ENCODE data around the gene DDX50. TPM values are rescaled to one million over a fixed set of nuclear protein-coding genes. Genes with fewer than 3 reads are reported as not detected.

Gene DDX50
- total RNA-seq, 6 experiments from 2014 or later = 7.4 to 12.4 (median 11.2) TPM

GRCh38 chr10:68957284-68957615 is 56.1 kb downstream of the DDX50 start:
- Histone ChIP-seq H3K36me3 (peaks cover 0 to 23% (median 5%) of the 10 kb centered on the region in 4 donors), H3K4me3 (peak overlapping the region; percentile 95 to 99 (median 95)), H3K9me3 (no peaks in the 10 kb centered on the region), H3K27me3 (no peaks in the 10 kb centered on the region), H3K4me1 (peaks cover 0 to 21% (median 8%) of the 10 kb centered on the region in 4 donors), H3K27ac (peak overlapping the region; percentile 64 to 90 (median 78))
- DNase-seq (no peak), ATAC-seq (no peak)
- 23% methylated on average over 7 of the region's 7 CpGs for whole genome bisulfite sequencing (ENCODE audit: insufficient coverage, low coverage, low lambda C conversion rate, missing lambda C conversion rate)
- intact Hi-C loops (cut with DNase I) = no loop called here
- no peak for TF ChIP-seq POLR2A (IDR thresholded peaks at IDR 0.05)
- TF ChIP-seq CTCF (IDR thresholded peaks at IDR 0.05) = no peak

- Histone ChIP-seq H3K9me3 (no peaks in the 10 kb centered on the region), H3K4me3 (peak overlapping the region; percentile 95 to 99 (median 95)), H3K4me1 (peaks cover 0 to 21% (median 8%) of the 10 kb centered on the region in 4 donors), H3K36me3 (peaks cover 0 to 27% (median 8%) of the 10 kb centered on the region in 4 donors), H3K27ac (peak overlapping the region in 2 of 3 donors; percentile 78 to 90), H3K27me3 (no peaks in the 10 kb centered on the region)
- intact Hi-C loops (cut with DNase I) = no loop called here
- no peak for DNase-seq
- TF ChIP-seq CTCF (IDR thresholded peaks at IDR 0.05) = peak in 1 of 4 donors; percentile 12
- TF ChIP-seq POLR2A (IDR thresholded peaks at IDR 0.05) = no peak
- ATAC-seq = no peak
- 60% methylated on average over 3 of the region's 3 CpGs for WGBS (ENCODE audit: insufficient coverage, low coverage, low lambda C conversion rate, missing lambda C conversion rate)
These were observed 56.5 kb downstream of the DDX50 start for GRCh38 chr10:68957654-68958053.

GRCh38 chr10:68959695-68960527 is 58.8 kb downstream of the DDX50 start:
- H3K9me3 ChIP-seq = no peaks in the 10 kb centered on the region
- no peak for DNase-seq
- peaks cover 0 to 49% (median 25%) of the 10 kb centered on the region in 4 donors for H3K36me3 ChIP-seq
- no peak for ATAC-seq
- H3K4me3 ChIP-seq = no peak overlapping the region
- peaks cover 0 to 20% (median 7%) of the 10 kb centered on the region in 4 donors for H3K4me1 ChIP-seq
- TF ChIP-seq POLR2A (IDR thresholded peaks at IDR 0.05) (no peak), CTCF (IDR thresholded peaks at IDR 0.05) (no peak)
- intact Hi-C loops (cut with DNase I) = no loop called here
- no peak overlapping the region for H3K27ac ChIP-seq
- 66% methylated on average over 3 of the region's 4 CpGs for WGBS (ENCODE audit: insufficient coverage, low coverage, low lambda C conversion rate, missing lambda C conversion rate)
- no peaks in the 10 kb centered on the region for H3K27me3 ChIP-seq

DNA sequence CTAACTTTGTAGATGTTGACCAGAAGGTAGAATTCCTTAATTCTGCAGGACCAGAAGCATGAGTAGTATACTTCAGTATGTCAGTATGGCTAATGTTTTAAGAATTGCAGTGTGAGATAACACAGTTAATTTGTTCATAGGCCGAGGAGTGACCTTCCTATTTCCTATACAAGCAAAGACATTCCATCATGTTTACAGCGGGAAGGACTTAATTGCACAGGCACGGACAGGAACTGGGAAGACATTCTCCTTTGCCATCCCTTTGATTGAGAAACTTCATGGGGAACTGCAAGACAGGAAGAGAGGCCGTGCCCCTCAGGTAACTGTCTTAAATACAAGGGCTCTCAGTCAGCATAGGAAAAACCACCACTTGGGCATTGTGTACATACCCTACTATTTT is 62.0 kb downstream of the DDX50 start:
- Histone ChIP-seq H3K9me3 (no peaks in the 10 kb centered on the region), H3K4me1 (peaks cover 0 to 1% (median 0%) of the 10 kb centered on the region in 4 donors), H3K27me3 (no peaks in the 10 kb centered on the region), H3K4me3 (no peak overlapping the region), H3K27ac (no peak overlapping the region), H3K36me3 (peaks cover 0 to 82% (median 46%) of the 10 kb centered on the region in 4 donors)
- ATAC-seq = no peak
- intact Hi-C loops (cut with DNase I) = no loop called here
- WGBS (ENCODE audit: insufficient coverage, low coverage, low lambda C conversion rate, missing lambda C conversion rate) = 73% methylated on average over 4 of the region's 4 CpGs
- DNase-seq = no peak
- TF ChIP-seq CTCF (IDR thresholded peaks at IDR 0.05) (no peak), POLR2A (IDR thresholded peaks at IDR 0.05) (no peak)
